Lower lobe of right lung (tissue), 2 donors: Measurements from ENCODE around the gene SEC23IP. TPM values are rescaled to one million over a fixed set of nuclear protein-coding genes. Genes with fewer than 3 reads are reported as not detected.

ENCODE experiments used
- ATAC-seq, 2 donors: fragments of 200-7000 bp; cut with Tn5 transposase; one replicate each; pipeline ENCODE4 v1.9.1; 2020 to 2022; ENCODE audit warnings: mild to moderate bottlenecking in 2 of 2, moderate library complexity in 2 of 2
- DNase-seq: peaks from one replicate; pipeline ENCODE4 v3.0.0-alpha.2; 2020
- H3K27ac ChIP-seq: fragments of 200-600 bp; one replicate; pipeline ENCODE4 v1.8.0; 2022
- H3K27me3 ChIP-seq: fragments of 200-600 bp; one replicate; pipeline ENCODE4 v1.8.0; 2022; ENCODE audit warnings: low read depth
- H3K36me3 ChIP-seq: fragments of 200-600 bp; one replicate; pipeline ENCODE4 v1.8.0; 2022; ENCODE audit warnings: mild to moderate bottlenecking
- H3K4me1 ChIP-seq: fragments of 200-600 bp; one replicate; pipeline ENCODE4 v1.8.0; 2022
- H3K4me3 ChIP-seq: fragments of 200-600 bp; one replicate; pipeline ENCODE4 v1.8.0; 2022; ENCODE audit warnings: mild to moderate bottlenecking
- H3K9me3 ChIP-seq: fragments of 200-600 bp; one replicate; pipeline ENCODE4 v1.8.0; 2022
- CTCF ChIP-seq: fragments of 200-600 bp; IDR thresholded peaks from one replicate; pipeline ENCODE4 v1.8.0; 2022; ENCODE audit warnings: antibody characterized with exemption, mild to moderate bottlenecking
- intact Hi-C: fragments of 100-400 bp; cut with DNase I; formaldehyde crosslinking; loops from one replicate; pipeline ENCODE4 v1.11.0; 2022
- total RNA-seq: library from RNA; stranded (reverse); fragmentation: NEBNext Ultra II Directional; extraction: Animal tissue kit (Norgen Biotek cat#: 25700); gene quantifications from one replicate; pipeline ENCODE4 v1.2.1, GENCODE V29; 2021
- donor health status: DM: no; HTN: yes; CAD: no; lungs with severe emphysema.

SEC23IP gene
- total RNA-seq, 1 donor from 2014 or later, result 58.8 TPM

GRCh38 chr10:119893074-119893473 lies 544 bp downstream of the SEC23IP start:
- H3K27ac ChIP-seq, result peak overlapping the region; percentile 87
- TF ChIP-seq CTCF, result no peak
- no peaks in the 10 kb centered on the region for H3K27me3 ChIP-seq
- DNase-seq, result no peak
- H3K9me3 ChIP-seq, result no peaks in the 10 kb centered on the region
- no peak for ATAC-seq
- peak overlapping the region; percentile 86 for H3K4me3 ChIP-seq
- H3K36me3 ChIP-seq, result peaks cover 8% of the 10 kb centered on the region
- intact Hi-C loops, result no loop called here
- peaks cover 54% of the 10 kb centered on the region for H3K4me1 ChIP-seq

- Histone ChIP-seq H3K27ac (no peak overlapping the region), H3K9me3 (no peaks in the 10 kb centered on the region), H3K4me1 (peaks cover 54% of the 10 kb centered on the region), H3K36me3 (peaks cover 16% of the 10 kb centered on the region), H3K27me3 (no peaks in the 10 kb centered on the region), H3K4me3 (peak overlapping the region; percentile 86)
- no peak for ATAC-seq
- no peak for DNase-seq
- intact Hi-C loops, result no loop called here
- TF ChIP-seq CTCF, result no peak
Measured at GRCh38 chr10:119893845-119894427, 1.4 kb downstream of the SEC23IP start.

DNA sequence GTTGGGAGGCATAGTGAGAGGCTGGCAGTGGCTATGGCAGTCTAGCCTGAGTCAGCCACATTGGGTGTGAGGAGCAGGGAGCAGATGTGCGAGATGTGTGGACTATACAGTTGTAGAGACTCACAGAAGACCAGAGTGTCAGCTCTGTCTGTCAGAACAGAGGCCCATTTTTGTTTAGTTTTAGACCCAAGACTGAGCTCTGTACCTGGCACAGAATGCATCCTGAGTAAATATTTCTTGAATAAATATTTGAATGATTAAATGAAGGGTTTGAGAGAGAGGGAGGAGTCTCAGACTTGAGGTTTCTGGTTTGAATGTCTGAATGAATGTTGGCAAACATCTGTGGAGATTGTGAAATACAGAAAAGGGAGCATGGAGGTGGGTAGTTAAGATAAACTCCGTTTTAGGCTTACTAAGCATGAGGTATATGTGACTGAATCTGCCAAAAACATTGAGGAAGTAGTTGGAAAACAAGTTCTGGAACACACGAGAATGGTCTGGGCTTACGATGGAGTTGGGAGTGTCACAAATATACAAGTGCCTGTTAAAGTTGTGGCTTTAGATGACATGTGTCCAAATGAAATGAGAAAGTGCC lies 3.6 kb downstream of the SEC23IP start:
- H3K36me3 ChIP-seq, result peaks cover 33% of the 10 kb centered on the region
- H3K27me3 ChIP-seq, result no peaks in the 10 kb centered on the region
- no peak for TF ChIP-seq CTCF
- H3K4me3 ChIP-seq, result no peak overlapping the region
- DNase-seq, result no peak
- H3K27ac ChIP-seq, result peak overlapping the region; percentile 46
- H3K9me3 ChIP-seq, result no peaks in the 10 kb centered on the region
- intact Hi-C loops, result no loop called here
- ATAC-seq, result peak; percentile 56 to 66
- H3K4me1 ChIP-seq, result peaks cover 61% of the 10 kb centered on the region

DNA sequence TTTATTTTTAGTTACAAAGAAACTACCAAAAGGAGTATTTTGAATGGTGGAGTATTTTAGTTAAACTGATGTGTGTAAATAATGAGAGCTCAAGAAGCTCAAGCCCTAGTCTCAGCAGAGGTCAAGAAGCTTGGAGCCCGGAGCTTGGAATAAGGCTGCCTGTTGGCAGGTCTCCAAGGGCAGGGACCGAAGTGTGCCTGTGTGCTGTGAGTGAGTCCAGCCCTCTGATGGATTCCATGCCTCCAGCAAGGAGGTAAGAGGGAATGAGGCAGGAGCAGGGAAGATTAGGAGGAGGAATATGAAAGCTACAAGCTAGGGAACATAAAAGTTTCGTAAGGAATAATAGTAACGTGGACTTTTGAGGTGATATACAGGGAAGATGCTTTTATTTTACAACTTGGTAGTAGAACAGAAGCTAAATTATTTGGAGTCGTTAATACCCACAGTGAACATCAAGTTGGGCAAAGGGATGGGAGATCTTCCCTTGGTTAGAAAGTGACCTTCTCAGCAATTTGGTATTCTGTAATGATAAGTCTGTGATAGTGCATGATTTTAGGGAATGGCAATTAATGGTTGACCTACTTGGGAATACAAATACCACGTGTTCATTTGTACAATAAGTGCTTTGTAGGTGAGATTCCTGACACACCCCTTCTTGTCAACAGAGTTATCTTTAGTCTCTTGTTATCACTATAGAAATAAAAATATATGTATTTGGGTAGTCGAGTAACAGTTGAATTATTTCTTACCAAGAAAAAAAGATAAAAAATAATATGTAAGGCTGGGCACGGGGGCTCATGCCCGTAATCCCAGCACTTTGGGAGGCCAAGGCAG lies 4.6 kb downstream of the SEC23IP start:
- H3K4me1 ChIP-seq, result peaks cover 54% of the 10 kb centered on the region
- ATAC-seq (peak; percentile 62 to 72), DNase-seq (peak; percentile 84)
- H3K27me3 ChIP-seq, result no peaks in the 10 kb centered on the region
- peaks cover 41% of the 10 kb centered on the region for H3K36me3 ChIP-seq
- peak overlapping the region; percentile 46 for H3K27ac ChIP-seq
- no peak overlapping the region for H3K4me3 ChIP-seq
- no peaks in the 10 kb centered on the region for H3K9me3 ChIP-seq
- intact Hi-C loops, result no loop called here
- TF ChIP-seq CTCF, result no peak

DNA sequence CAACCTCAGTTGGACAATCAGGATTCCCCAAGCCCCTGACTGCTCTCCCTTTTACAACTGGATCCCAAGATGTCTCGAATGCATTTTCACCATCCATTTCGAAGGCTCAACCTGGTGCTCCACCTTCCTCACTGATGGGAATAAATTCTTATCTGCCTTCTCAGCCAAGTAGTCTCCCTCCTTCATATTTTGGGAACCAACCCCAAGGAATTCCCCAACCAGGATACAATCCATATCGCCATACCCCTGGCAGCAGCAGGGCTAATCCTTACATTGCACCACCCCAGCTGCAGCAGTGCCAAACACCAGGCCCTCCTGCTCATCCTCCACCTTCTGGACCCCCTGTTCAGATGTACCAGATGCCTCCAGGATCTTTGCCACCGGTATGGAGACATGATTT lies 6.0 kb downstream of the SEC23IP start:
- no peak overlapping the region for H3K4me3 ChIP-seq
- H3K27me3 ChIP-seq, result no peaks in the 10 kb centered on the region
- peaks cover 46% of the 10 kb centered on the region for H3K4me1 ChIP-seq
- DNase-seq, result no peak
- intact Hi-C loops, result no loop called here
- ATAC-seq, result no peak
- H3K9me3 ChIP-seq, result no peaks in the 10 kb centered on the region
- TF ChIP-seq CTCF, result no peak
- H3K36me3 ChIP-seq, result peaks cover 55% of the 10 kb centered on the region
- H3K27ac ChIP-seq, result no peak overlapping the region
